ENCODE results near the gene CDK16.

DNA sequence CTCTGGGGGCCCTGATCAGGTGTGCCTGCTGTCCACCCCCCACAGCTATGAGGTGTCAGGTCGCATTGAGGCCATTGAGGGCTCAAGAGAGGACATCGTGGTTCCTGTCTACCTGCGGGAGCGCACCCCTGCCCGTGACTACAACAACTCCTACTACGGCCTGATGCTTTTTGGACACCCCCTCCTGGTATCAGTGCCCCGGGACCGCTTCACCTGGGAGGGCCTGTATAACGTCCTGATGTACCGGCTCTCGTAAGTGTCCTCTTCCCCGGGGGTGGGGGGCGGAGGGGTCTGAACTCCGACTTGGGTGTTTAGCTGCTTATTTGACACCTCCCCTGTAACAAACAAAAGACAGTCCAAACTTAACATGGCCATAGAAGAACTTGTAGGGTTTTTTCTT is 24.9 kb downstream of the CDK16 start:
- TF ChIP-seq, protein P1, sequence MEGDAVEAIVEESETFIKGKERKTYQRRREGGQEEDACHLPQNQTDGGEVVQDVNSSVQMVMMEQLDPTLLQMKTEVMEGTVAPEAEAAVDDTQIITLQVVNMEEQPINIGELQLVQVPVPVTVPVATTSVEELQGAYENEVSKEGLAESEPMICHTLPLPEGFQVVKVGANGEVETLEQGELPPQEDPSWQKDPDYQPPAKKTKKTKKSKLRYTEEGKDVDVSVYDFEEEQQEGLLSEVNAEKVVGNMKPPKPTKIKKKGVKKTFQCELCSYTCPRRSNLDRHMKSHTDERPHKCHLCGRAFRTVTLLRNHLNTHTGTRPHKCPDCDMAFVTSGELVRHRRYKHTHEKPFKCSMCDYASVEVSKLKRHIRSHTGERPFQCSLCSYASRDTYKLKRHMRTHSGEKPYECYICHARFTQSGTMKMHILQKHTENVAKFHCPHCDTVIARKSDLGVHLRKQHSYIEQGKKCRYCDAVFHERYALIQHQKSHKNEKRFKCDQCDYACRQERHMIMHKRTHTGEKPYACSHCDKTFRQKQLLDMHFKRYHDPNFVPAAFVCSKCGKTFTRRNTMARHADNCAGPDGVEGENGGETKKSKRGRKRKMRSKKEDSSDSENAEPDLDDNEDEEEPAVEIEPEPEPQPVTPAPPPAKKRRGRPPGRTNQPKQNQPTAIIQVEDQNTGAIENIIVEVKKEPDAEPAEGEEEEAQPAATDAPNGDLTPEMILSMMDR (IDR thresholded peaks at IDR 0.05) = no peak
- TF ChIP-seq POLR2A (IDR thresholded peaks at IDR 0.05; ENCODE audit: low read depth) (no peak), POLR2AphosphoS5 (IDR thresholded peaks at IDR 0.05) (no peak)
